H1 (cell line): ENCODE results near the gene ANXA6. TPM values are rescaled to one million over a fixed set of nuclear protein-coding genes. Genes with fewer than 3 reads are reported as not detected.

Experiments
- CTCF ChIA-PET: fragments of 300-600 bp; sonication (Branson Sonifier 250); formaldehyde crosslinking; loops from one replicate; lab custom pipeline; 2021; ENCODE audit not compliant: partially characterized antibody; lab: Charles Lee
- POLR2A ChIA-PET: fragments of 300-600 bp; sonication (Branson Sonifier 250); formaldehyde crosslinking; loops from one replicate; lab custom pipeline; 2021; ENCODE audit warnings: inconsistent platforms; ENCODE audit not compliant: partially characterized antibody; lab: Charles Lee
- DNase-seq, 2 experiments: peaks; one replicate each; pipeline versions ENCODE4 v3.0.0 to v3.0.0-alpha.2; 2010 to 2022; ENCODE audit warnings: low spot score in 2 of 2, low read depth in 1 of 2, mixed read lengths in 1 of 2
- FAIRE-seq: peaks from 2 replicates; lab custom pipeline; 2011; peaks lifted over from hg19 to GRCh38; lab: Jason Lieb, UNC
- H2AFZ ChIP-seq: 2 replicates; pipeline ENCODE4 v1.8.1; 2012; ENCODE audit warnings: low read length, inconsistent platforms
- H2AK5ac ChIP-seq: 2 replicates; pipeline ENCODE4 v1.6.1; 2013; ENCODE audit warnings: low read depth, low read length
- H2BK120ac ChIP-seq: replicated peaks from 2 replicates; pipeline ENCODE3; 2013; ENCODE audit warnings: low read depth, low read length, inconsistent platforms
- H2BK12ac ChIP-seq: 2 replicates; pipeline ENCODE4 v1.6.1; 2013; ENCODE audit warnings: low read depth, low read length
- H2BK15ac ChIP-seq: 2 replicates; pipeline ENCODE4 v1.6.1; 2013; ENCODE audit warnings: low read length
- H2BK20ac ChIP-seq: 2 replicates; pipeline ENCODE4 v1.6.1; 2013; ENCODE audit warnings: low read length
- H2BK5ac ChIP-seq: 2 replicates; pipeline ENCODE4 v1.6.1; 2013; ENCODE audit warnings: low read depth, low read length
- H3K14ac ChIP-seq: 2 replicates; pipeline ENCODE4 v1.6.1; 2013; ENCODE audit warnings: inconsistent platforms; ENCODE audit not compliant: insufficient read length
- H3K18ac ChIP-seq: 2 replicates; pipeline ENCODE4 v1.6.1; 2013; ENCODE audit warnings: low read length; ENCODE audit errors: extremely low read depth
- H3K23ac ChIP-seq: 2 replicates; pipeline ENCODE4 v1.6.1; 2013; ENCODE audit warnings: inconsistent platforms; ENCODE audit not compliant: insufficient read length
- H3K23me2 ChIP-seq: 2 replicates; pipeline ENCODE4 v1.6.1; 2013; ENCODE audit warnings: low read depth, low read length
- H3K27ac ChIP-seq: 2 replicates; pipeline ENCODE4 v1.6.1; 2011; ENCODE audit warnings: low read depth, low read length, inconsistent platforms
- H3K27me3 ChIP-seq, 4 experiments: replicated peaks in 1 of 4; 1 replicate in 1 of 4; 2 replicates in 3 of 4; pipeline versions ENCODE4 v1.6.1 to v1.8.1; 2011 to 2013; ENCODE audit warnings: low read length in 3 of 4, mild to moderate bottlenecking in 3 of 4, inconsistent platforms in 2 of 4, mixed read lengths in 2 of 4, moderate library complexity in 1 of 4; ENCODE audit not compliant: control insufficient read depth in 3 of 4, insufficient read depth in 3 of 4; ENCODE audit errors: extremely low read depth in 1 of 4
- H3K36me3 ChIP-seq, 4 experiments: 2 replicates each; pipeline versions ENCODE4 v1.6.1 to v1.8.1; 2011 to 2013; ENCODE audit warnings: mild to moderate bottlenecking in 4 of 4, low read length in 3 of 4, moderate library complexity in 2 of 4, control low read depth in 1 of 4, inconsistent platforms in 1 of 4; ENCODE audit not compliant: insufficient read depth in 4 of 4, control insufficient read depth in 2 of 4
- H3K4ac ChIP-seq: replicated peaks from 2 replicates; pipeline ENCODE3; 2013; ENCODE audit warnings: low read length, low read depth, mixed read lengths, inconsistent platforms; ENCODE audit not compliant: insufficient read length
- H3K4me1 ChIP-seq, 4 experiments: replicated peaks in 1 of 4; 1 replicate in 1 of 4; 2 replicates in 3 of 4; pipeline versions ENCODE4 v1.6.1 to v1.8.1; 2011 to 2013; ENCODE audit warnings: low read length in 3 of 4, inconsistent platforms in 2 of 4, mixed read lengths in 1 of 4; ENCODE audit not compliant: insufficient read depth in 4 of 4, control insufficient read depth in 3 of 4
- H3K4me2 ChIP-seq, 2 experiments: 2 replicates each; pipeline versions ENCODE4 v1.6.1 to v1.8.1; 2011 to 2013; ENCODE audit warnings: low read depth in 2 of 2, low read length in 2 of 2, control low read depth in 1 of 2, inconsistent platforms in 1 of 2, mild to moderate bottlenecking in 1 of 2; ENCODE audit not compliant: insufficient read depth in 1 of 2
- H3K4me3 ChIP-seq, 4 experiments: fragments of 200-600, 300-600 bp in 1 of 4; sonication (generic), shearing (Covaris generic), sonication (Bioruptor Twin) in 1 of 4; 2 replicates each; pipeline versions ENCODE4 v1.5.1 to v1.8.1; 2011 to 2016; ENCODE audit warnings: low read length in 4 of 4, low read depth in 3 of 4, control low read depth in 2 of 4, inconsistent platforms in 2 of 4, mild to moderate bottlenecking in 2 of 4, mixed read lengths in 1 of 4, moderate library complexity in 1 of 4; ENCODE audit not compliant: insufficient read depth in 2 of 4; ENCODE audit errors: extremely low read depth in 1 of 4
- H3K56ac ChIP-seq: replicated peaks from 2 replicates; pipeline ENCODE3; 2013; ENCODE audit warnings: low read depth, mild to moderate bottlenecking, mixed read lengths, low read length, inconsistent platforms; ENCODE audit not compliant: insufficient read length
- H3K79me1 ChIP-seq: 2 replicates; pipeline ENCODE4 v1.6.1; 2013; ENCODE audit warnings: low read depth, low read length, control low read depth
- H3K79me2 ChIP-seq, 2 experiments: 2 replicates each; pipeline versions ENCODE4 v1.6.1 to v1.8.1; 2012 to 2013; ENCODE audit warnings: low read length in 2 of 2, mild to moderate bottlenecking in 2 of 2, inconsistent platforms in 1 of 2; ENCODE audit not compliant: insufficient read depth in 2 of 2, control insufficient read depth in 1 of 2
- H3K9ac ChIP-seq, 4 experiments: replicated peaks in 1 of 4; 1 replicate in 1 of 4; 2 replicates in 3 of 4; pipeline versions ENCODE4 v1.6.1 to v1.8.1; 2011 to 2013; ENCODE audit warnings: low read depth in 3 of 4, low read length in 3 of 4, control low read depth in 2 of 4, mild to moderate bottlenecking in 2 of 4, moderate library complexity in 2 of 4, inconsistent platforms in 1 of 4; ENCODE audit errors: extremely low read depth in 1 of 4
- H3K9me3 ChIP-seq, 2 experiments: 2 replicates each; pipeline versions ENCODE4 v1.6.1 to v1.8.1; 2012 to 2013; ENCODE audit warnings: mild to moderate bottlenecking in 2 of 2, moderate library complexity in 2 of 2, control low read depth in 1 of 2, inconsistent platforms in 1 of 2, low read depth in 1 of 2, low read length in 1 of 2, mixed read lengths in 1 of 2; ENCODE audit not compliant: insufficient read depth in 2 of 2
- H4K20me1 ChIP-seq, 2 experiments: replicated peaks in 1 of 2; 2 replicates each; pipeline versions ENCODE3 to v1.8.1; 2011 to 2013; ENCODE audit warnings: inconsistent platforms in 2 of 2, low read length in 2 of 2, mild to moderate bottlenecking in 1 of 2; ENCODE audit not compliant: insufficient read depth in 2 of 2, control insufficient read depth in 1 of 2
- H4K5ac ChIP-seq: 2 replicates; pipeline ENCODE4 v1.6.1; 2013; ENCODE audit warnings: low read length, low read depth, mixed read lengths, inconsistent platforms; ENCODE audit not compliant: insufficient read length
- H4K8ac ChIP-seq: 2 replicates; pipeline ENCODE4 v1.8.0; 2013; ENCODE audit warnings: mild to moderate bottlenecking, moderate library complexity, low read length, inconsistent platforms; ENCODE audit not compliant: insufficient read depth; ENCODE audit errors: extremely low read depth
- H4K91ac ChIP-seq: replicated peaks from 2 replicates; pipeline ENCODE3; 2013; ENCODE audit warnings: low read length, mixed read lengths, inconsistent platforms; ENCODE audit not compliant: insufficient read length
- CBX8 ChIP-seq: fragments of 300-800, 300-1000 bp; sonication (generic); IDR thresholded peaks from 2 replicates; pipeline ENCODE4 v1.7.1; 2016; ENCODE audit warnings: low read depth, low read length, borderline replicate concordance
- HDAC6 ChIP-seq: IDR thresholded peaks from one replicate; pipeline ENCODE4 v1.7.1; 2012; ENCODE audit warnings: low read depth, mild to moderate bottlenecking, inconsistent platforms, low read length, moderate library complexity
- SAP30 ChIP-seq: fragments of 300-600 bp; sonication (generic); IDR thresholded peaks from 2 replicates; pipeline ENCODE4 v1.7.1; 2012; ENCODE audit warnings: low read length, moderate library complexity, mild to moderate bottlenecking, inconsistent platforms; ENCODE audit not compliant: insufficient read depth, insufficient replicate concordance
- SP4 ChIP-seq: IDR thresholded peaks from 2 replicates; pipeline ENCODE4 v1.6.1; 2012; ENCODE audit warnings: low read length, inconsistent platforms
- WGBS, 2 experiments: shearing (Covaris generic) in 1 of 2; methylation state at CpG; one replicate each; pipeline versions ENCODE4 v1.1.6 to v1.1.7; 2013 to 2015; ENCODE audit warnings: low lambda C conversion rate in 2 of 2, mixed read lengths in 2 of 2, inconsistent platforms in 1 of 2, low coverage in 1 of 2, missing lambda C conversion rate in 1 of 2; ENCODE audit not compliant: insufficient replicate concordance in 2 of 2, insufficient coverage in 1 of 2, insufficient read length in 1 of 2; ENCODE audit errors: extremely low coverage in 1 of 2, missing lambda C conversion rate in 1 of 2; 5-methylcytosine and 5-hydroxymethylcytosine counted together
- polyA plus RNA-seq, 7 experiments: library from polyadenylated mRNA; depleted of rRNA in 3 of 7; stranded (reverse) in 5 of 7; unstranded in 2 of 7; fragments of >200 nt in 5 of 7; fragments of 200-250 nt in 2 of 7; gene quantifications; 1 replicate in 5 of 7; 2 replicates in 1 of 7; 4 replicates in 1 of 7; pipeline versions ENCODE4 v1.2.1 to v1.2.3, GENCODE V29; 2011 to 2013; ENCODE audit warnings: missing spikeins in 2 of 7, mixed read lengths in 2 of 7
- total RNA-seq: library from RNA; stranded (reverse); fragmentation: NEBNext Ultra II Directional; extraction: Animal tissue kit (Norgen Biotek cat#: 25700); gene quantifications from 2 replicates; pipeline ENCODE4 v1.2.1, GENCODE V29; 2021
- TF ChIP-seq, protein P1 (sequence below): IDR thresholded peaks from 2 replicates; pipeline ENCODE4 v1.6.1; 2012; ENCODE audit warnings: inconsistent platforms
- TF ChIP-seq, protein P2 (sequence below): IDR thresholded peaks from 2 replicates; pipeline ENCODE4 v1.6.1; 2011; ENCODE audit warnings: low read length, improper control_type of control experiment

ANXA6 gene
- total and polyA plus RNA-seq, 2 of the 8 experiments (the other 6 are each of a cell fraction or from before 2014, with no cell fraction given), result 61.3 to 78.6 TPM

DNA sequence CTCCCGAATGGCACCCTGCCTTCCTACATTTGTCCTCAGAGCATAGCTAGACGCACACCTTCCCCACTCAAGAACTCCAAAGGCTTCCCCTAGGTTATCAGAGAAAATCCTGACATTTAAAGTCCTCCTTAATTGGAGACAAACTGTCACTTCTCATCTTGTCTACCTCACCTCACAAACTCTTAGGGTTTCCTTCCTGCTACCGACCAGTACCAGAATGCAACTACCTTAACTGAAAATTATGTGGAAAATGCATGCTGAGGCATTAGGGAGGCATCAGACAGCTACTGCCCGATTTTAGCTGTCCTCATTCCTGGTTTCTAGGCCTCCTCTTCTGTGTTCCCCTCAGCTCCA is 58.8 kb downstream of the ANXA6 start:
- ChIA-PET CTCF (interaction anchor here (0.6 to 8.0 kb wide), 15 partner anchors 9 to 125 kb away, joined by 3 to 96 read pairs (median 4); partner anchors contain the start of genes CCDC69 and TNIP1), POLR2A (interaction anchor here (1.1 to 1.7 kb wide), 3 partner anchors 12 to 17 kb away, joined by 3 to 4 read pairs (median 4); no protein-coding TSS in a partner anchor)
- Histone ChIP-seq H3K14ac (no peak overlapping the region), H3K36me3 (no peaks in the 10 kb centered on the region), H3K27me3 (no peaks in the 10 kb centered on the region), H3K56ac (no peak overlapping the region), H4K91ac (no peak overlapping the region), H3K4me2 (no peak overlapping the region), H3K23ac (no peak overlapping the region), H4K5ac (no peak overlapping the region), H2BK120ac (no peak overlapping the region), H3K4ac (no peak overlapping the region), H2BK20ac (no peak overlapping the region), H2AK5ac (no peak overlapping the region), H3K9ac (no peak overlapping the region), H3K23me2 (no peaks in the 10 kb centered on the region), H3K4me3 (no peak overlapping the region), H3K9me3 (no peaks in the 10 kb centered on the region), H2BK15ac (no peak overlapping the region), H3K27ac (no peak overlapping the region), H4K8ac (no peak overlapping the region), H3K4me1 (peaks cover 0 to 16% (median 8%) of the 10 kb centered on the region in 4 experiments; a peak in 4 of 7 replicates), H2BK5ac (no peak overlapping the region), H3K79me2 (no peaks in the 10 kb centered on the region), H2BK12ac (no peak overlapping the region), H3K18ac (no peak overlapping the region), H2AFZ (no peak overlapping the region), H4K20me1 (no peaks in the 10 kb centered on the region), H3K79me1 (no peaks in the 10 kb centered on the region)
- DNase-seq, result no peak
- TF ChIP-seq HDAC6 (no peak), CBX8 (no peak), SAP30 (no peak), SP4 (no peak)
- TF ChIP-seq, protein P1, sequence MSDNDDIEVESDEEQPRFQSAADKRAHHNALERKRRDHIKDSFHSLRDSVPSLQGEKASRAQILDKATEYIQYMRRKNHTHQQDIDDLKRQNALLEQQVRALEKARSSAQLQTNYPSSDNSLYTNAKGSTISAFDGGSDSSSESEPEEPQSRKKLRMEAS, result no peak
- TF ChIP-seq, protein P2, sequence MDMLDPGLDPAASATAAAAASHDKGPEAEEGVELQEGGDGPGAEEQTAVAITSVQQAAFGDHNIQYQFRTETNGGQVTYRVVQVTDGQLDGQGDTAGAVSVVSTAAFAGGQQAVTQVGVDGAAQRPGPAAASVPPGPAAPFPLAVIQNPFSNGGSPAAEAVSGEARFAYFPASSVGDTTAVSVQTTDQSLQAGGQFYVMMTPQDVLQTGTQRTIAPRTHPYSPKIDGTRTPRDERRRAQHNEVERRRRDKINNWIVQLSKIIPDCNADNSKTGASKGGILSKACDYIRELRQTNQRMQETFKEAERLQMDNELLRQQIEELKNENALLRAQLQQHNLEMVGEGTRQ, result no peak
- 80% methylated on average over 4 of the region's 4 CpGs; no CpG with 5 or more reads in 1 of the 2 experiments for WGBS, 2 experiments
- FAIRE-seq, result no peak
